HCT116 (cell line): ENCODE measurements around the gene INPP4A. TPM values are rescaled to one million over a fixed set of nuclear protein-coding genes. Genes with fewer than 3 reads are reported as not detected.

Source experiments
- ATAC-seq: fragments of 200-7000 bp; cut with Tn5 transposase; 2 replicates; pipeline ENCODE4 v1.9.1; 2020; ENCODE audit warnings: mild to moderate bottlenecking, moderate library complexity
- BruUV-seq: library from RNA; stranded (reverse); fragments of 400-500 nt; replicated peaks from 2 replicates; lab custom pipeline; 2021; lab: Mats Ljungman, UMichigan
- CTCF ChIA-PET: fragments of 300-600 bp; sonication (Branson Sonifier 250); formaldehyde crosslinking; loops from one replicate; lab custom pipeline; 2021; ENCODE audit warnings: antibody characterized with exemption; lab: Charles Lee
- POLR2A ChIA-PET: fragments of 300-600, 350-600 bp; sonication (Branson Sonifier 250); formaldehyde crosslinking; loops from one replicate; lab custom pipeline; 2021; ENCODE audit warnings: antibody characterized with exemption; lab: Charles Lee
- RAD21 ChIA-PET, 2 experiments: fragments of 300-600 bp; sonication (Branson Sonifier 250); formaldehyde crosslinking; loops; one replicate each; lab custom pipeline; 2023; ENCODE audit warnings: low total read pairs in 2 of 2; ENCODE audit not compliant: uncharacterized antibody in 2 of 2, unreplicated experiment in 2 of 2, low non-redundant PET in 1 of 2; lab: Charles Lee
- DNase-seq: peaks from one replicate; pipeline ENCODE4 v3.0.0-alpha.2; 2010; ENCODE audit warnings: low read depth, low spot score
- H2AFZ ChIP-seq: fragments of 200-600 bp; shearing (Covaris generic), sonication (generic); 2 replicates; pipeline ENCODE4 v1.6.1; 2017; ENCODE audit warnings: low read depth, mixed run types, mixed read lengths, antibody characterized with exemption, low read length; ENCODE audit not compliant: poor library complexity, severe bottlenecking
- H3K27ac ChIP-seq: 2 replicates; pipeline ENCODE4 v1.5.1; 2012; ENCODE audit warnings: low read depth, low read length
- H3K27me3 ChIP-seq: fragments of 200-600 bp; sonication (generic); 2 replicates; pipeline ENCODE4 v1.6.1; 2016; ENCODE audit warnings: mixed run types, low read length, mixed read lengths; ENCODE audit not compliant: insufficient read depth
- H3K36me3 ChIP-seq, 2 experiments: fragments of 200-500 bp in 1 of 2; fragments of 200-600 bp in 1 of 2; sonication (Bioruptor generic) in 1 of 2; sonication (generic) in 1 of 2; 2 replicates each; pipeline versions ENCODE4 v1.5.1 to v1.6.1; 2014 to 2016; ENCODE audit warnings: low read length in 2 of 2, inconsistent platforms in 1 of 2, mixed read lengths in 1 of 2, mixed run types in 1 of 2; ENCODE audit not compliant: insufficient read depth in 2 of 2, control insufficient read depth in 1 of 2
- H3K4me1 ChIP-seq, 2 experiments: fragments of 200-600 bp in 1 of 2; sonication (generic) in 1 of 2; 2 replicates each; pipeline versions ENCODE4 v1.5.1 to v1.6.1; 2012 to 2017; ENCODE audit warnings: low read length in 2 of 2, inconsistent platforms in 1 of 2, mild to moderate bottlenecking in 1 of 2, mixed read lengths in 1 of 2, mixed run types in 1 of 2, moderate library complexity in 1 of 2; ENCODE audit not compliant: insufficient read depth in 2 of 2, control insufficient read depth in 1 of 2
- H3K4me2 ChIP-seq: fragments of 200-600 bp; sonication (generic); 2 replicates; pipeline ENCODE4 v1.6.1; 2017; ENCODE audit warnings: mixed run types, low read length, mixed read lengths
- H3K4me3 ChIP-seq, 2 experiments: fragments of 200-600 bp in 1 of 2; sonication (generic) in 1 of 2; replicated peaks in 1 of 2; 2 replicates each; pipeline ENCODE4 v1.5.1; 2011 to 2016; ENCODE audit warnings: low read length in 2 of 2, control low read depth in 1 of 2, low read depth in 1 of 2, mild to moderate bottlenecking in 1 of 2, mixed read lengths in 1 of 2, mixed run types in 1 of 2
- H3K79me2 ChIP-seq: fragments of 200-600 bp; sonication (generic); 2 replicates; pipeline ENCODE4 v1.6.1; 2017; ENCODE audit warnings: mild to moderate bottlenecking, mixed run types, low read length, moderate library complexity, mixed read lengths; ENCODE audit not compliant: insufficient read depth
- H3K9ac ChIP-seq: fragments of 200-600 bp; sonication (generic); 2 replicates; pipeline ENCODE4 v1.6.1; 2016; ENCODE audit warnings: low read length, mixed read lengths
- H3K9me2 ChIP-seq: fragments of 200-600 bp; sonication (generic), shearing (Covaris generic); 2 replicates; pipeline ENCODE4 v1.6.1; 2017; ENCODE audit warnings: mixed run types, mild to moderate bottlenecking, moderate library complexity; ENCODE audit not compliant: insufficient read depth
- H3K9me3 ChIP-seq, 2 experiments: fragments of 200-500 bp in 1 of 2; fragments of 200-600 bp in 1 of 2; sonication (Bioruptor generic) in 1 of 2; sonication (generic) in 1 of 2; 2 replicates each; pipeline ENCODE4 v1.6.1; 2014 to 2017; ENCODE audit warnings: low read length in 2 of 2, mixed read lengths in 2 of 2, inconsistent platforms in 1 of 2, low read depth in 1 of 2, mild to moderate bottlenecking in 1 of 2, mixed run types in 1 of 2, moderate library complexity in 1 of 2; ENCODE audit not compliant: control insufficient read depth in 1 of 2, insufficient read depth in 1 of 2
- H4K20me1 ChIP-seq: fragments of 200-600 bp; sonication (generic), shearing (Covaris generic); 2 replicates; pipeline ENCODE4 v1.6.1; 2017; ENCODE audit warnings: mixed run types, mild to moderate bottlenecking, moderate library complexity; ENCODE audit not compliant: insufficient read depth
- CBX3 ChIP-seq: IDR thresholded peaks from 2 replicates; pipeline ENCODE4 v1.6.1; 2012; ENCODE audit warnings: low read depth
- CEBPB ChIP-seq: IDR thresholded peaks from 2 replicates; pipeline ENCODE4 v1.6.1; 2012; ENCODE audit warnings: low read depth
- EGR1 ChIP-seq: IDR thresholded peaks from 2 replicates; pipeline ENCODE4 v1.6.1; 2012; ENCODE audit warnings: low read depth
- ELF1 ChIP-seq: IDR thresholded peaks from 2 replicates; pipeline ENCODE4 v1.6.1; 2012; ENCODE audit warnings: low read depth, borderline replicate concordance
- EZH2 ChIP-seq: fragments of 200-600 bp; sonication (generic); IDR thresholded peaks from 2 replicates; pipeline ENCODE4 v1.6.1; 2017; ENCODE audit warnings: antibody characterized with exemption, mixed run types
- EZH2phosphoT487 ChIP-seq: fragments of 200-600 bp; IDR thresholded peaks from 2 replicates; pipeline ENCODE4 v1.6.1; 2018; ENCODE audit warnings: antibody characterized with exemption, borderline replicate concordance
- POLR2A ChIP-seq: IDR thresholded peaks from 2 replicates; pipeline ENCODE4 v1.7.0; 2011; ENCODE audit warnings: borderline replicate concordance; ENCODE audit not compliant: insufficient read depth, insufficient read length; ENCODE audit errors: extremely low read depth
- POLR2AphosphoS5 ChIP-seq: IDR thresholded peaks from 2 replicates; pipeline ENCODE4 v1.6.1; 2011; ENCODE audit warnings: mild to moderate bottlenecking, low read depth, low read length, moderate library complexity
- RAD21 ChIP-seq: IDR thresholded peaks from 2 replicates; pipeline ENCODE4 v1.6.1; 2012; ENCODE audit warnings: low read depth, mild to moderate bottlenecking
- SP1 ChIP-seq: IDR thresholded peaks from 2 replicates; pipeline ENCODE4 v1.6.1; 2012; ENCODE audit warnings: low read depth
- SRF ChIP-seq: IDR thresholded peaks from 2 replicates; pipeline ENCODE4 v1.6.1; 2012; ENCODE audit warnings: low read depth
- TCF7L2 ChIP-seq: IDR thresholded peaks from 2 replicates; pipeline ENCODE4 v1.7.0; 2011; ENCODE audit warnings: borderline replicate concordance, inconsistent platforms; ENCODE audit not compliant: insufficient read depth, insufficient read length; ENCODE audit errors: extremely low read depth
- YY1 ChIP-seq: IDR thresholded peaks from 2 replicates; pipeline ENCODE4 v1.6.1; 2011; ENCODE audit warnings: low read length, low read depth, moderate library complexity, mild to moderate bottlenecking; ENCODE audit not compliant: insufficient replicate concordance; ENCODE audit errors: extremely low read depth
- ZFX ChIP-seq: fragments of 450-650 bp; IDR thresholded peaks from 2 replicates; pipeline ENCODE4 v1.6.1; 2017
- ZNF274 ChIP-seq: fragments of 200-500 bp; sonication (Bioruptor generic); IDR thresholded peaks from 2 replicates; pipeline ENCODE4 v1.6.1; 2014; ENCODE audit warnings: mild to moderate bottlenecking, low read depth, low read length, inconsistent platforms
- intact Hi-C: fragments of 100-400 bp; cut with micrococcal nuclease; formaldehyde crosslinking; loops from 2 replicates; pipeline ENCODE4 v1.10.0; 2022
- total RNA-seq: library from RNA; stranded (reverse); gene quantifications from one replicate; pipeline ENCODE4 v1.2.1, GENCODE V29; 2021; ENCODE audit not compliant: unreplicated experiment
- TF ChIP-seq, protein P1 (sequence below): IDR thresholded peaks from 2 replicates; pipeline ENCODE4 v1.6.1; 2012
- TF ChIP-seq, protein P2 (sequence below), 3 experiments: fragments of 200-600 bp in 1 of 3; sonication (generic) in 1 of 3; IDR thresholded peaks in 2 of 3; conservative IDR thresholded peaks in 1 of 3; 2 replicates each; pipeline ENCODE4 v1.5.1; 2012 to 2017; ENCODE audit warnings: low read depth in 2 of 3, low read length in 2 of 3, antibody characterized with exemption in 1 of 3, borderline replicate concordance in 1 of 3, control low read depth in 1 of 3, mild to moderate bottlenecking in 1 of 3, mixed read lengths in 1 of 3, mixed run types in 1 of 3, moderate library complexity in 1 of 3; ENCODE audit not compliant: insufficient read depth in 1 of 3
- TF ChIP-seq, protein P3 (sequence below): IDR thresholded peaks from 2 replicates; pipeline ENCODE4 v1.6.1; 2012; ENCODE audit warnings: low read depth
- TF ChIP-seq, protein P4 (sequence below): IDR thresholded peaks from 2 replicates; pipeline ENCODE4 v1.6.1; 2011; ENCODE audit warnings: mild to moderate bottlenecking, low read length, moderate library complexity; ENCODE audit not compliant: insufficient replicate concordance; ENCODE audit errors: extremely low read depth

INPP4A gene
- total RNA-seq, 1 experiment from 2014 or later = 18.5 TPM

DNA sequence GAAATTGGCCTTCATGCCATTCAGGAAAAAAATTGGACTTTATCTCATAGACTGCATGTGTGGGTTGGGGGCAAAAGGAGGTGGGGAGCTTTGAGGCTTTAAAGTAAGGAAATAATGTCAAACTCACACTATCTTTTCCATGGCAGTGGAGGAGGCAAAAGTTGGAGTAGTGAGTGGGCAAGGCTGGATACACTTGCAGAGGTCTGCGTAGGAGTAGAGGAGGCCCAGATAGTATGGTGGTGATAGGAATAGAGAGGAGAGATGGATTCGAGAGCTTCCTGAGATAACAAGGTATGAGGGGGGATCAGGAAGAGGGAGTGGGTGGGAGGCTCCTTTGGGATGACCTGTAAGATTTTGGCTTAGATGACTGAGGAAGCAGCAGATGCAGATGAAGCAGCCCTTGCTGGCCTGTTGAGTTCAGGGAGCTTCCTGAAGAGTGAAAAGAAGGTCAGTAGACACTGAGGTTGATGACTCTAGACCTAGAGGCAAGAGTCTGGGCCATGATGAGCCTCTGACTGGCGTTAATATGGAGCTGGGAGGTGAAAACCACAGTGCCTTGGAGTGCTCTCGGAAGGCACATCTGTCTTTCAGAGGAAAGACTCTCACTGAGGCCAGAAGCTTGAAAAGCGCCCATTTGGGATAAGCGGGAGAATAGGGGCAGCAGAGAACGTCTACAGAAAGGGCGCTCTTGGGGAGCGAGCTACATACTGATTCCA is 169.5 kb downstream of the INPP4A start:
- POLR2A ChIA-PET = no interaction called here
- Histone ChIP-seq H3K4me1 (peaks cover 0 to 10% of the 10 kb centered on the region in 2 experiments; a peak in 3 of 4 replicates), H3K27ac (no peak overlapping the region), H3K9me3 (no peaks in the 10 kb centered on the region), H3K79me2 (peaks cover 24% of the 10 kb centered on the region), H3K4me3 (no peak overlapping the region), H3K9me2 (no peaks in the 10 kb centered on the region), H3K9ac (no peak overlapping the region), H4K20me1 (no peaks in the 10 kb centered on the region), H3K36me3 (peaks cover 20 to 30% of the 10 kb centered on the region in 2 experiments; a peak in 3 of 4 replicates), H3K27me3 (no peaks in the 10 kb centered on the region), H3K4me2 (no peak overlapping the region), H2AFZ (no peak overlapping the region)
- CTCF ChIA-PET = no interaction called here
- DNase-seq (no peak), ATAC-seq (no peak)
- RAD21 ChIA-PET = no interaction called here
- intact Hi-C loops = no loop called here
- BruUV-seq = no TSS peak
- TF ChIP-seq EZH2phosphoT487 (no peak), CEBPB (no peak), CBX3 (no peak), ZNF274 (no peak), TCF7L2 (no peak), ELF1 (no peak), EZH2 (no peak), SP1 (no peak), POLR2AphosphoS5 (no peak), EGR1 (no peak), ZFX (no peak), YY1 (no peak), POLR2A (no peak), RAD21 (no peak), SRF (no peak)
- TF ChIP-seq, protein P1, sequence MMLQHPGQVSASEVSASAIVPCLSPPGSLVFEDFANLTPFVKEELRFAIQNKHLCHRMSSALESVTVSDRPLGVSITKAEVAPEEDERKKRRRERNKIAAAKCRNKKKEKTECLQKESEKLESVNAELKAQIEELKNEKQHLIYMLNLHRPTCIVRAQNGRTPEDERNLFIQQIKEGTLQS = no peak
- TF ChIP-seq, protein P2, sequence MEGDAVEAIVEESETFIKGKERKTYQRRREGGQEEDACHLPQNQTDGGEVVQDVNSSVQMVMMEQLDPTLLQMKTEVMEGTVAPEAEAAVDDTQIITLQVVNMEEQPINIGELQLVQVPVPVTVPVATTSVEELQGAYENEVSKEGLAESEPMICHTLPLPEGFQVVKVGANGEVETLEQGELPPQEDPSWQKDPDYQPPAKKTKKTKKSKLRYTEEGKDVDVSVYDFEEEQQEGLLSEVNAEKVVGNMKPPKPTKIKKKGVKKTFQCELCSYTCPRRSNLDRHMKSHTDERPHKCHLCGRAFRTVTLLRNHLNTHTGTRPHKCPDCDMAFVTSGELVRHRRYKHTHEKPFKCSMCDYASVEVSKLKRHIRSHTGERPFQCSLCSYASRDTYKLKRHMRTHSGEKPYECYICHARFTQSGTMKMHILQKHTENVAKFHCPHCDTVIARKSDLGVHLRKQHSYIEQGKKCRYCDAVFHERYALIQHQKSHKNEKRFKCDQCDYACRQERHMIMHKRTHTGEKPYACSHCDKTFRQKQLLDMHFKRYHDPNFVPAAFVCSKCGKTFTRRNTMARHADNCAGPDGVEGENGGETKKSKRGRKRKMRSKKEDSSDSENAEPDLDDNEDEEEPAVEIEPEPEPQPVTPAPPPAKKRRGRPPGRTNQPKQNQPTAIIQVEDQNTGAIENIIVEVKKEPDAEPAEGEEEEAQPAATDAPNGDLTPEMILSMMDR (IDR thresholded peaks at IDR 0.05 in 2 of 3, conservative IDR thresholded peaks at IDR 0.05 in 1 of 3; ENCODE audit: borderline replicate concordance in 1 of 3, insufficient read depth in 1 of 3, low read depth in 2 of 3, low read length in 2 of 3) = no peak
- TF ChIP-seq, protein P3, sequence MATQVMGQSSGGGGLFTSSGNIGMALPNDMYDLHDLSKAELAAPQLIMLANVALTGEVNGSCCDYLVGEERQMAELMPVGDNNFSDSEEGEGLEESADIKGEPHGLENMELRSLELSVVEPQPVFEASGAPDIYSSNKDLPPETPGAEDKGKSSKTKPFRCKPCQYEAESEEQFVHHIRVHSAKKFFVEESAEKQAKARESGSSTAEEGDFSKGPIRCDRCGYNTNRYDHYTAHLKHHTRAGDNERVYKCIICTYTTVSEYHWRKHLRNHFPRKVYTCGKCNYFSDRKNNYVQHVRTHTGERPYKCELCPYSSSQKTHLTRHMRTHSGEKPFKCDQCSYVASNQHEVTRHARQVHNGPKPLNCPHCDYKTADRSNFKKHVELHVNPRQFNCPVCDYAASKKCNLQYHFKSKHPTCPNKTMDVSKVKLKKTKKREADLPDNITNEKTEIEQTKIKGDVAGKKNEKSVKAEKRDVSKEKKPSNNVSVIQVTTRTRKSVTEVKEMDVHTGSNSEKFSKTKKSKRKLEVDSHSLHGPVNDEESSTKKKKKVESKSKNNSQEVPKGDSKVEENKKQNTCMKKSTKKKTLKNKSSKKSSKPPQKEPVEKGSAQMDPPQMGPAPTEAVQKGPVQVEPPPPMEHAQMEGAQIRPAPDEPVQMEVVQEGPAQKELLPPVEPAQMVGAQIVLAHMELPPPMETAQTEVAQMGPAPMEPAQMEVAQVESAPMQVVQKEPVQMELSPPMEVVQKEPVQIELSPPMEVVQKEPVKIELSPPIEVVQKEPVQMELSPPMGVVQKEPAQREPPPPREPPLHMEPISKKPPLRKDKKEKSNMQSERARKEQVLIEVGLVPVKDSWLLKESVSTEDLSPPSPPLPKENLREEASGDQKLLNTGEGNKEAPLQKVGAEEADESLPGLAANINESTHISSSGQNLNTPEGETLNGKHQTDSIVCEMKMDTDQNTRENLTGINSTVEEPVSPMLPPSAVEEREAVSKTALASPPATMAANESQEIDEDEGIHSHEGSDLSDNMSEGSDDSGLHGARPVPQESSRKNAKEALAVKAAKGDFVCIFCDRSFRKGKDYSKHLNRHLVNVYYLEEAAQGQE = no peak
- TF ChIP-seq, protein P4, sequence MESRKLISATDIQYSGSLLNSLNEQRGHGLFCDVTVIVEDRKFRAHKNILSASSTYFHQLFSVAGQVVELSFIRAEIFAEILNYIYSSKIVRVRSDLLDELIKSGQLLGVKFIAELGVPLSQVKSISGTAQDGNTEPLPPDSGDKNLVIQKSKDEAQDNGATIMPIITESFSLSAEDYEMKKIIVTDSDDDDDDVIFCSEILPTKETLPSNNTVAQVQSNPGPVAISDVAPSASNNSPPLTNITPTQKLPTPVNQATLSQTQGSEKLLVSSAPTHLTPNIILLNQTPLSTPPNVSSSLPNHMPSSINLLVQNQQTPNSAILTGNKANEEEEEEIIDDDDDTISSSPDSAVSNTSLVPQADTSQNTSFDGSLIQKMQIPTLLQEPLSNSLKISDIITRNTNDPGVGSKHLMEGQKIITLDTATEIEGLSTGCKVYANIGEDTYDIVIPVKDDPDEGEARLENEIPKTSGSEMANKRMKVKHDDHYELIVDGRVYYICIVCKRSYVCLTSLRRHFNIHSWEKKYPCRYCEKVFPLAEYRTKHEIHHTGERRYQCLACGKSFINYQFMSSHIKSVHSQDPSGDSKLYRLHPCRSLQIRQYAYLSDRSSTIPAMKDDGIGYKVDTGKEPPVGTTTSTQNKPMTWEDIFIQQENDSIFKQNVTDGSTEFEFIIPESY = no peak
